ENCODE data around the gene MYOZ1. TPM values are rescaled to one million over a fixed set of nuclear protein-coding genes. Genes with fewer than 3 reads are reported as not detected.
A peak's percentile ranks its signal among the peaks of the same experiment; 100 is the strongest.

The MYOZ1 gene
- total and polyA plus RNA-seq, 7 donors: 318 to 1,915 (median 1,124) TPM

DNA sequence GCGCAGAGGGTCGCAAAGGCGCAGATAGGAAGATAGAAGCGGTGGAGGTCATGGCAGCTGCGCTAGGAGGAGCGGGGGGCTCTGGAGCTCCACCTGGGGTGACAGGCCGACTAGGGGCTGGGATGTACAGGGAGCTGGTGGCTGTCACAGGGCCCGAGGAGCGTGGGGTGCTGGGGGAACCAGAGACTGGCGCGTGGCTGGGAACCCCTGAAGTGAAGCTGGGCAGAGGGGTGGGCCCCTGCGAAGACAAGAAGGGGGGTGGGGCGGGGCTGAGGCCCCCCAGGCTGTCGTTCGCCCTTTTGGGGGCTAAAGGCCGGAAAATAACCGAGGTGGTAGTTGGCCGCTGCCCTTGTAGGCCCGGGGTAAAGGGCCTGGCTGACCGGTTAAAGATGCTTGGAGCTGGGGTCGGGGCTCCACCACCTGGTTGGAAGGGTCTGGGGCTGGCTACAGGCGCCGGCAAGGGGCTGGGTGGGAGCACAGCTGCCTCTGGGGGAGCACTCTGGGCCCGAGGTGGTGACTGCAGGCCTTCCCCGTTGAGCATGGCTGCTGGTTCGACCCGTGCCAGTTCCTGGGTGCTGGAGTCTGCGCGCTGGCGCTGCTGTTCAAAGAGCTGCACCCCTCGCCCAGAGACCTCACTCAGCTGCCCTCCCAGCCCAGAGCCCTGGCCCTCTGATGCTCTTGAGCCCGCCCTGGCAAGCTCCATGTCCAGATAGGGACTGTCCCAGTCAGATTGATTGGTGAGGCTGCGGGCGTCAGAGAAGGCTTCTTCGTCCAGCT is 6.8 kb upstream of the MYOZ1 start:
- H3K27ac ChIP-seq: peak overlapping the region; percentile 98
- intact Hi-C loops (cut with DNase I): no loop called here
- peak overlapping the region; percentile 68 for H3K4me3 ChIP-seq
- H3K36me3 ChIP-seq (ENCODE audit: insufficient read depth in 1 of 2, low read depth in 1 of 2): peaks cover 0 to 25% of the 10 kb centered on the region in 2 donors
- DNase-seq (peak in 1 of 2 donors; percentile 65), ATAC-seq (no peak)
- H3K27me3 ChIP-seq (ENCODE audit: insufficient read depth in 3 of 3, low read length in 2 of 3): no peaks in the 10 kb centered on the region
- H3K9me3 ChIP-seq: no peaks in the 10 kb centered on the region
- peaks cover 65% of the 10 kb centered on the region for H3K4me1 ChIP-seq
- TF ChIP-seq, protein P1, sequence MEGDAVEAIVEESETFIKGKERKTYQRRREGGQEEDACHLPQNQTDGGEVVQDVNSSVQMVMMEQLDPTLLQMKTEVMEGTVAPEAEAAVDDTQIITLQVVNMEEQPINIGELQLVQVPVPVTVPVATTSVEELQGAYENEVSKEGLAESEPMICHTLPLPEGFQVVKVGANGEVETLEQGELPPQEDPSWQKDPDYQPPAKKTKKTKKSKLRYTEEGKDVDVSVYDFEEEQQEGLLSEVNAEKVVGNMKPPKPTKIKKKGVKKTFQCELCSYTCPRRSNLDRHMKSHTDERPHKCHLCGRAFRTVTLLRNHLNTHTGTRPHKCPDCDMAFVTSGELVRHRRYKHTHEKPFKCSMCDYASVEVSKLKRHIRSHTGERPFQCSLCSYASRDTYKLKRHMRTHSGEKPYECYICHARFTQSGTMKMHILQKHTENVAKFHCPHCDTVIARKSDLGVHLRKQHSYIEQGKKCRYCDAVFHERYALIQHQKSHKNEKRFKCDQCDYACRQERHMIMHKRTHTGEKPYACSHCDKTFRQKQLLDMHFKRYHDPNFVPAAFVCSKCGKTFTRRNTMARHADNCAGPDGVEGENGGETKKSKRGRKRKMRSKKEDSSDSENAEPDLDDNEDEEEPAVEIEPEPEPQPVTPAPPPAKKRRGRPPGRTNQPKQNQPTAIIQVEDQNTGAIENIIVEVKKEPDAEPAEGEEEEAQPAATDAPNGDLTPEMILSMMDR (IDR thresholded peaks at IDR 0.05): no peak
- 19 to 32% (median 20%) methylated on average over 29 to 35 of the region's 35 CpGs for WGBS, 3 donors

DNA sequence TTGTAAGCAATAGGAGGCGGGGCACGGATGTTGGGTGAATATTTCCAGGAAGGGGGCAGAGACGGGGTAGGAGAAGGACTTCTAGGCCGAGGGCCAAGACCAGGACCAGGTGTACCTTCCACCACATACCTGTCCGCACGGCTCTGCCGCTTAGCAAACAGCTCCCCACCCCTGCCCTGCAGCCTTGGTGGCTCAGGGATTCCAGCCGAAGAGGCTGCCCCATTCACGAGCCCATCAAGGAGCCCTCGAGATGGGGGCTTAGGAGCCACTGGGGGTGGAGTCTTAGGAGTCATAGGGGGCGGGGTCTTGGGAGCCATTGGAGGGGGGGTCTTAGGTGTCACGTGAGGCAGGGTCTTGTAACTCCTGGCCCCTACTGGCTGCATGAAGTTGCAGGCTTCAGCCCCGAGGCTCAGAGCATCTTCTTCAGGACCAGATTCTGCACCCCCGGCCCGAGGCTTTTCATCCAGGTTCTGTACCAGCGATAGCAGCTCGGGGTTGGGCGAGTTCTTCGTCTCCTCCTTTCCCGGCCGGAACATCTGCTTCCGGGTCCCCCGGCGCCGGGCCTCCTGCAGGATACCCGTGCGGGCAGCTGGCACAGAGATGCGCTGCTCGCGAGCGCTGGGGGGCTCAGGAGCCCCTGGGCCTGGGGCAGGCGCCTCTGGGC is 6.1 kb upstream of the MYOZ1 start:
- peak; percentile 67 to 78 for DNase-seq
- ATAC-seq: no peak
- H3K9me3 ChIP-seq: no peaks in the 10 kb centered on the region
- H3K4me3 ChIP-seq: peak overlapping the region; percentile 68
- intact Hi-C loops (cut with DNase I): no loop called here
- peaks cover 0 to 17% of the 10 kb centered on the region in 2 donors for H3K36me3 ChIP-seq (ENCODE audit: insufficient read depth in 1 of 2, low read depth in 1 of 2)
- no peaks in the 10 kb centered on the region for H3K27me3 ChIP-seq (ENCODE audit: insufficient read depth in 3 of 3, low read length in 2 of 3)
- H3K27ac ChIP-seq: peak overlapping the region; percentile 98
- WGBS, 3 donors: 6 to 22% (median 10%) methylated on average over 30 to 32 of the region's 32 CpGs
- TF ChIP-seq, protein P1 (IDR thresholded peaks at IDR 0.05): no peak
- peaks cover 61% of the 10 kb centered on the region for H3K4me1 ChIP-seq

DNA sequence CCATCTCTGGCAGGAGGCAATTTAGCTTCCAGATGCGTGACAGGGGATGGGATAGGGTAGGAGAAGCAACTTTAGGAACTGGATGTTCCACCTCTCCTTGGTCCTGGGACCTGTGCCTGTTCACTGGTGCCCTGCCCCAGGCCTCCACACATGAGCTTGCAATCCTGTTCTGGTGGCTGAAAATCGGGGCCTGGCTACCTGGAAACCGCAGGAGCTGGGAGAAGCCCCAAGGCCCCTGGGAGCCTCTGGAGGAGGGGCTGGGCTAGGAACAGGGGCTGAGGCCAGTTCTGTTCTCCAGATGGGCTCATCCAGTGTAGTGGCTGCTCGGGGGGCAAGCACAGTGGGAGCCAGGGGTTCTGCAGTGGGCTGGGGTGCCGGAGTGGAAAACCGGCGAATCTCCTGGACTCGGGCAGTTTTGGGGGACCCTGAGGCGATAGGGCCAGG is 5.3 kb upstream of the MYOZ1 start:
- Histone ChIP-seq H3K36me3 (ENCODE audit: insufficient read depth in 1 of 2, low read depth in 1 of 2) (peaks cover 0 to 14% of the 10 kb centered on the region in 2 donors), H3K27me3 (ENCODE audit: insufficient read depth in 3 of 3, low read length in 2 of 3) (no peaks in the 10 kb centered on the region), H3K4me1 (peaks cover 63% of the 10 kb centered on the region), H3K9me3 (no peaks in the 10 kb centered on the region), H3K27ac (peak overlapping the region; percentile 98), H3K4me3 (peak overlapping the region; percentile 68)
- TF ChIP-seq, protein P1 (IDR thresholded peaks at IDR 0.05): no peak
- peak in 1 of 2 donors; percentile 83 for DNase-seq
- ATAC-seq: peak in 2 of 4 donors; percentile 6 to 63
- 42 to 77% (median 56%) methylated on average over 9 of the region's 9 CpGs for WGBS, 3 donors
- intact Hi-C loops (cut with DNase I): no loop called here

DNA sequence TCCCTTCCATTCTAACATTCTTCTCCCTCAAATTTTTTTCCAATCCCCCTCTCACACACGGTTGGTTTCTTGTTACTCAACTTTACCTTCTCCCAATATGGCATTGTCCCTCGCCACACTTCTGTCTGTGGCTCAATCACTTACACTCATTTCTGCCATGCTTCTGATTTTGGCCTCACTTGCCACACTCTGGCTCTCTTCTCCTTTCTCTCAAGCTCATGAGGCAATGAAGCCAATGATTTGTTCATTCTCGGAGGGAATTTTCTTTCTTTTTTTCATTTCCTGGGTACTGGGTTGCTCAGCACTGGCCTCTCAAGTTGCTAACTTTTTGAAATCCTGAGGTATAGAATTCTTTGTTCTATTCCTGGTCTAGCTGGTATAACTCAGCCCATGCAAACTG is 4.0 kb upstream of the MYOZ1 start:
- Histone ChIP-seq H3K4me1 (peaks cover 58% of the 10 kb centered on the region), H3K27me3 (ENCODE audit: insufficient read depth in 3 of 3, low read length in 2 of 3) (no peaks in the 10 kb centered on the region), H3K27ac (peak overlapping the region; percentile 98), H3K4me3 (no peak overlapping the region), H3K9me3 (no peaks in the 10 kb centered on the region), H3K36me3 (ENCODE audit: insufficient read depth in 1 of 2, low read depth in 1 of 2) (peaks cover 0 to 13% of the 10 kb centered on the region in 2 donors)
- intact Hi-C loops (cut with DNase I): loop anchor here in 1 of 2 donors (2.0 kb wide), 1 partner anchor 116 kb away; no protein-coding TSS in a partner anchor
- peak in 3 of 4 donors; percentile 5 to 20 (median 16) for ATAC-seq
- WGBS, 3 donors: 28 to 49% (median 32%) methylated on average over 3 of the region's 3 CpGs
- DNase-seq: no peak
- TF ChIP-seq, protein P1 (IDR thresholded peaks at IDR 0.05): no peak
